Transverse colon (tissue), 3 donors: Measurements from ENCODE around the gene STAMBPL1.

Experiments used
- CTCF ChIP-seq, 5 experiments: fragments of 200-600 bp in 3 of 5; fragments of 450-650 bp in 2 of 5; sonication (generic) in 3 of 5; IDR thresholded peaks; 1 replicate in 2 of 5; 2 replicates in 3 of 5; pipeline ENCODE4 v1.5.1; 2016 to 2017; ENCODE audit warnings: antibody characterized with exemption in 5 of 5, inconsistent platforms in 3 of 5, mild to moderate bottlenecking in 2 of 5, moderate library complexity in 1 of 5
- POLR2A ChIP-seq: fragments of 450-650 bp; IDR thresholded peaks from one replicate; pipeline ENCODE4 v1.6.1; 2016; ENCODE audit warnings: antibody characterized with exemption, mild to moderate bottlenecking, moderate library complexity

- no peak for TF ChIP-seq CTCF (IDR thresholded peaks at IDR 0.05)
- TF ChIP-seq POLR2A = no peak
Measured at GRCh38 chr10:88877298-88877697, 2.7 kb upstream of the STAMBPL1 start.
